BLaER1 treated with 17β-estradiol and CSF1 and Interleukin-3, amounts not matched to agents 10 nM and 100 nM (cell line): ENCODE results near the gene LCMT2.

ENCODE experiments used
- H3K27ac ChIP-seq, 11 experiments: shearing (Covaris generic); formaldehyde crosslinking; 2 replicates each; pipeline ENCODE4 v1.8.1; 2022
- H3K27me3 ChIP-seq, 11 experiments: shearing (Covaris generic); formaldehyde crosslinking; 2 replicates each; pipeline ENCODE4 v1.8.1; 2022
- H3K36me3 ChIP-seq, 11 experiments: shearing (Covaris generic); formaldehyde crosslinking; 2 replicates each; pipeline ENCODE4 v1.8.1; 2022
- H3K4me1 ChIP-seq, 10 experiments: shearing (Covaris generic); formaldehyde crosslinking; 2 replicates each; pipeline ENCODE4 v1.8.1; 2022
- H3K4me2 ChIP-seq, 11 experiments: shearing (Covaris generic); formaldehyde crosslinking; 2 replicates each; pipeline ENCODE4 v1.8.1; 2022
- H3K4me3 ChIP-seq, 10 experiments: shearing (Covaris generic); formaldehyde crosslinking; 2 replicates each; pipeline ENCODE4 v1.8.1; 2022
- H3K9ac ChIP-seq, 11 experiments: shearing (Covaris generic); formaldehyde crosslinking; 2 replicates each; pipeline ENCODE4 v1.8.1; 2022
- H3K9me3 ChIP-seq, 11 experiments: shearing (Covaris generic); formaldehyde crosslinking; replicated peaks in 1 of 11; 2 replicates each; pipeline ENCODE4 v1.8.1; 2022
- H4K20me1 ChIP-seq, 11 experiments: shearing (Covaris generic); formaldehyde crosslinking; 2 replicates each; pipeline ENCODE4 v1.8.1; 2022
- Cebpa-rat ChIP-seq, 11 experiments: shearing (Covaris generic); IDR thresholded peaks; 2 replicates each; pipeline ENCODE4 v1.8.1; 2022

Gene LCMT2

DNA sequence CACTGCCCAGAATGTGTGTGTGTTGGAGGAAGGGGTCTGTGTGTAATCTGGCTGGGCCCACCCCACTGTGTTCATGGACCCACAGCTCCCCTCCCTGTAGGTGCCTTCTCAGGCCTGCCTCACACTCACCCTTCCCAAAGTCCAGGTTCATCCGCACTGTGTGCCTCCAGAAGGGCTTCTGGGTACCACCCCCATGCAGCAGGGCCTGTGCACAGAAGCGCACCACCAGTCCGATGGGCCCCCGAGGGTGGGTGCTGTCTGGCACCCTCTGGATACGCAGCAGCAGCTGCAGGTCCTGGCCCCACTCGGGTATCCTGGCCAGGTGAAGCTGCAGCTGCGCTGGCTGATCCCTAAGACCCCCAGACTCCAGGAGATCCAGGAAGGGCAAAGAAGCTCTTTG lies 50.9 kb downstream of the LCMT2 start:
- Histone ChIP-seq H3K4me3 (peak overlapping the region in 1 of 10 experiments; percentile 22; a peak in 2 of 20 replicates), H3K27me3 (peaks cover 0 to 22% (median 0%) of the 10 kb centered on the region in 11 experiments; a peak in 7 of 22 replicates), H3K9ac (peak overlapping the region in 3 of 11 experiments; percentile 40 to 54 (median 45); a peak in 4 of 22 replicates), H4K20me1 (no peaks in the 10 kb centered on the region; a peak in 1 of 22 replicates), H3K4me1 (peaks cover 10 to 74% (median 48%) of the 10 kb centered on the region in 10 experiments), H3K4me2 (peak overlapping the region in 9 of 11 experiments; percentile 35 to 92 (median 82); a peak in 17 of 22 replicates), H3K9me3 (no peaks in the 10 kb centered on the region), H3K27ac (peak overlapping the region in 1 of 11 experiments; percentile 27; a peak in 1 of 22 replicates), H3K36me3 (no peaks in the 10 kb centered on the region)
- TF ChIP-seq Cebpa-rat (IDR thresholded peaks at IDR 0.05) = no peak

DNA sequence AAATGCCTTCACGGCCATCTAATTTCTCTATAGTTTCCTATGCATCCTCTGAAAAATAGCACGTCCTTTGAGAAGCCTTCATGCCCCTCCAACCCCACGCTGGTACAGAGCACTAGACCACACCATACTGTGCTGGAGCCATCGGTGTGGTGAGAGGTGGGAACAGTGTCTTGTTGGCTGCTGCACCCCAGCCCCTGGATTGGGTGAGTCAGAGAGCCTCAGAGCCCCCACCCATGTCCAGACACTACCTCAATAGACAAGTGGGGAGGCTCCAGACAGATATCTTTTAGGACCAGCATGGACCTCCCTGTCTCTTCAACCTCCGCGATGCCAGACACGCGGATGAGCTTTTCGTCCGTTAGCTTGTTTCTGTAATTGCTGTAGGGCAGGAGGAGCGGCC lies 51.5 kb downstream of the LCMT2 start:
- H3K36me3 ChIP-seq = no peaks in the 10 kb centered on the region
- peak overlapping the region in 3 of 11 experiments; percentile 40 to 54 (median 45); a peak in 4 of 22 replicates for H3K9ac ChIP-seq
- peaks cover 0 to 22% (median 0%) of the 10 kb centered on the region in 11 experiments; a peak in 7 of 22 replicates for H3K27me3 ChIP-seq
- H3K4me2 ChIP-seq = peak overlapping the region in 8 of 11 experiments; percentile 44 to 92 (median 83); a peak in 17 of 22 replicates
- H3K4me1 ChIP-seq = peaks cover 4 to 74% (median 47%) of the 10 kb centered on the region in 10 experiments
- no peaks in the 10 kb centered on the region; a peak in 1 of 22 replicates for H4K20me1 ChIP-seq
- no peaks in the 10 kb centered on the region for H3K9me3 ChIP-seq
- H3K4me3 ChIP-seq = 0 out of 20 replicates have a peak overlapping the region, but pooled peaks of 1 of the 10 experiments have one; percentile 22
- TF ChIP-seq Cebpa-rat (IDR thresholded peaks at IDR 0.05) = no peak
- peak overlapping the region in 1 of 11 experiments; percentile 16; a peak in 1 of 22 replicates for H3K27ac ChIP-seq

DNA sequence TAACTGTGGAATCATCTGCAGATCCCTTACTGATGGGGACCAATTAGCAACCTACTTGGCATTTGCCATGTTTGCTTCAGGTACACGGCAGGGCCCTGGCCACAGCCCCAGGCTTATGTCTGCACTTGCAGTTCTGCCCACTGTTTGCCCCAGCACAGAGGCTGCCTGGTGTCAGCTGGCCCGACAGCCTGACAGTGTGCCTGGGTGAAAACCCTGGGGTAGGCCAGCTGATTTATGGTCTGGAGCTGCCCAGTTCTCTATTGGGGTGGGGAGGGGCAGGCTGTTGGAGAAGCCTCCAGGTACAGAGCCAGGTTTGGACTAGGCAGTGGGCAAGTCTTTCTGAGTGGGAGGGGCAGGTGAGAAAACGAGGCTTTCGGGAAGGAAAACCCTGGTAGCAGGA lies 52.5 kb downstream of the LCMT2 start:
- Histone ChIP-seq H3K9ac (no peak overlapping the region), H3K27ac (no peak overlapping the region), H3K4me3 (no peak overlapping the region), H3K27me3 (peaks cover 0 to 22% (median 0%) of the 10 kb centered on the region in 11 experiments; a peak in 7 of 22 replicates), H4K20me1 (no peaks in the 10 kb centered on the region; a peak in 1 of 22 replicates), H3K4me1 (peaks cover 0 to 74% (median 48%) of the 10 kb centered on the region in 10 experiments; a peak in 15 of 20 replicates), H3K36me3 (no peaks in the 10 kb centered on the region), H3K9me3 (peaks cover 0 to 4% (median 2%) of the 10 kb centered on the region in 11 experiments; a peak in 13 of 22 replicates), H3K4me2 (peak overlapping the region in 7 of 11 experiments; percentile 44 to 92 (median 84); a peak in 9 of 22 replicates)
- no peak for TF ChIP-seq Cebpa-rat (IDR thresholded peaks at IDR 0.05)

DNA sequence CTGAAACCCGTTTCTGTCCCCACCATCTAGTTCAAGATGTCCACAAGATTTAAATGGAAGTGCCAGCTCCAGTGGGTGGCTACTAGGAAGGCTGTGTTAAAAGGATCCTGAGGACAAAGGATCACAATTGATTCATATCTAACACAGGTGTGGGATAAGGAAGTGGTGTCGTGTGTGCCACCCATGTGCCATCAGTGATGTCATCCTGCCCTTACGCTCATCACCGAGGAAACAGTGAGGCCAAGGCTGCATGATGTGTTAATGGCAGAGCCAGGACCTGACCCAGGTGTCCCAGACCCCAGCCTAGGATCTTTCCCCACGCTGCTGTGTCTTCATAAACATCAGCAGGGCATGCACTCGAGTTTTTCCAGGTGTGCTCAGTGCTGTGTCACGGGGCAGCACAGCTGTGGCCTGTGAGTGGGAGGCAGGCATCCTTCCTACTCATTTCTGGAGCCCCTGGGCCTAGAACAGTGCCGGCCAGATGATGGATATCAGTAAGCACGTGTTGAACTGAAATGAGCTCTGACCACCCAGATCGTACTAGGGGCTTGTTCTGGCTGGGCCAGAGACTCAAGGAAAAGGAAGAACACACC lies 53.0 kb downstream of the LCMT2 start:
- peaks cover 0 to 22% (median 0%) of the 10 kb centered on the region in 11 experiments; a peak in 7 of 22 replicates for H3K27me3 ChIP-seq
- peaks cover 5 to 10% (median 8%) of the 10 kb centered on the region in 11 experiments; a peak in 21 of 22 replicates for H3K9me3 ChIP-seq
- no peaks in the 10 kb centered on the region; a peak in 1 of 22 replicates for H4K20me1 ChIP-seq
- TF ChIP-seq Cebpa-rat (IDR thresholded peaks at IDR 0.05) = no peak
- H3K27ac ChIP-seq = no peak overlapping the region
- no peak overlapping the region for H3K9ac ChIP-seq
- no peak overlapping the region for H3K4me3 ChIP-seq
- no peaks in the 10 kb centered on the region for H3K36me3 ChIP-seq
- peak overlapping the region in 6 of 11 experiments; percentile 21 to 90 (median 83); a peak in 9 of 22 replicates for H3K4me2 ChIP-seq
- peaks cover 0 to 75% (median 48%) of the 10 kb centered on the region in 10 experiments; a peak in 15 of 20 replicates for H3K4me1 ChIP-seq

DNA sequence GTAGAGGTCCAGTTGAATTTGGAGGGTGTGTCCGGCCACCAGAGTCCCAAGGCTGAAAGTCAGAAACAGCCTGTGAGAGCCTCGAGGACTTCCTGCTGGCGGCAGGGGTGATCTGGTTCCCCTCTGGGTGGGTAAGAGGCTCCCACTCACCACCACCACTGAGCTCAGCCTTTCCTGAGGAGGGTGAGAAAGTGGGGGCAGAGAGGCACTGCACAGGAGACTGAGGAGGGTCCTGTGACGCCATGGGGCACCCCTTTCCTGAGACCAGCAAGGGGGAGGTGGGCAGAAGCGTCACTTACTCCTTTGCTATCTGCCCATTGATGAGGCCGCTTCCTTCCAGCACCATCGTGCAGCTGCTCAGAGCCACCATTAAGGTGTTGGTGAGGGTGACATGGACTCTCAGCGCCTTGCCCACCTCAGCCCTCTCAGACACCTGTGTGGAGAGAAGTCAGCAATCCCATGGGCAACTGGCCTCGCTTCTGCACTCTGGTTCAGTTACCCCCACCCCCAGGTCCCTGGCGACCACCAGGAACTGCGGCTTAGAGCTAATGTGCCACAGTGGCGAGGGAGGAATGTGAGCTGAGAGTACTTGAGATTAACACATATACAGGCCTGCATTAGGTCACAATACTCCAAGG lies 53.7 kb downstream of the LCMT2 start:
- no peaks in the 10 kb centered on the region for H3K36me3 ChIP-seq
- H3K27ac ChIP-seq = no peak overlapping the region
- peaks cover 0 to 22% (median 0%) of the 10 kb centered on the region in 11 experiments; a peak in 7 of 22 replicates for H3K27me3 ChIP-seq
- no peak for TF ChIP-seq Cebpa-rat (IDR thresholded peaks at IDR 0.05)
- H3K9ac ChIP-seq = no peak overlapping the region
- H3K4me3 ChIP-seq = no peak overlapping the region
- no peaks in the 10 kb centered on the region; a peak in 1 of 22 replicates for H4K20me1 ChIP-seq
- H3K4me1 ChIP-seq = peaks cover 0 to 75% (median 48%) of the 10 kb centered on the region in 10 experiments; a peak in 15 of 20 replicates
- H3K9me3 ChIP-seq = peaks cover 11 to 16% (median 14%) of the 10 kb centered on the region in 11 experiments
- H3K4me2 ChIP-seq = peak overlapping the region in 6 of 11 experiments; percentile 21 to 90 (median 83); a peak in 8 of 22 replicates

DNA sequence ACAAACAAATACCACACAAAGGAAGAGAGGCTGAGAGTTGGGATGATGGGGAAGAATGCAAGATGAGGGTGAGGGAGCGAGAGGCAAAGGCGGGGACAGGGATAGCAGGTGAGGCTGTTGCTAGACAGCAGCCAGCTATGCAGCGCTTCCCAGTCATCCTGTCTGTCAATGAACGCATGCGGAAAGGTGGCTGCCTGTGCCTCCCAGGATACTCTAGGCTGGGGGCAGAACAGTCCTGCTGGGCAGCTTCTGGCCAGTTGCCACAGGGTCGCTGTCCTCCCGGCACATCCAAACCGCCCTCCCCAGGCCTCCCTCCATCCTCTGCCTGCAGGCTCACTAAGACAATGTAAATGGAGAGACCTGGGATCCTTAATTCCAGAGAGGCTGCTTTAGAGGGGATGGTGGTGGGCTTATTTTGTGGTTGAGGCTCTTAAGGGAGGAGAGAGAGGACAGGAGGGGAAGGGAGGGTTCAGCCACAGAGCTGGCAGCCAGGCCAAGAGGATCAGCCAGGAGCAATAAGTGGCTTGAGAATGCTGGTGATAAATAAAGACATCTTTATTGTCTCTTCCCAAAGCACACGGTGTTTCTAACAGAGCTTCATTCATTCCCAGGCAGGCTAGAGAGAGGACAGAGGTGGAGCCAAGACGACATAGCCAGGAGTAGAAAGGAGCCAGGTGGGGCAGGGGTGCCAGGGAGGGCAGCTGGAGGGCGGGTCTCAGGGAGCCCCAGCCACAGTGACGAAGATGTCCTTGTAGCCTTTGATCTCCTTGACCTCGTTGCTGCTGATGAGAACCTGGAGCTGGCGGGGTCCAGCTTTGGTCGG lies 54.4 kb downstream of the LCMT2 start:
- Histone ChIP-seq H3K27ac (no peak overlapping the region), H3K4me3 (no peak overlapping the region), H3K4me1 (peaks cover 1 to 77% (median 52%) of the 10 kb centered on the region in 10 experiments; a peak in 19 of 20 replicates), H4K20me1 (no peaks in the 10 kb centered on the region; a peak in 1 of 22 replicates), H3K9me3 (peaks cover 15 to 21% (median 19%) of the 10 kb centered on the region in 11 experiments), H3K27me3 (peaks cover 0 to 22% (median 0%) of the 10 kb centered on the region in 11 experiments; a peak in 7 of 22 replicates), H3K9ac (no peak overlapping the region), H3K36me3 (no peaks in the 10 kb centered on the region), H3K4me2 (peak overlapping the region in 6 of 11 experiments; percentile 21 to 90 (median 83); a peak in 2 of 22 replicates)
- no peak for TF ChIP-seq Cebpa-rat (IDR thresholded peaks at IDR 0.05)

DNA sequence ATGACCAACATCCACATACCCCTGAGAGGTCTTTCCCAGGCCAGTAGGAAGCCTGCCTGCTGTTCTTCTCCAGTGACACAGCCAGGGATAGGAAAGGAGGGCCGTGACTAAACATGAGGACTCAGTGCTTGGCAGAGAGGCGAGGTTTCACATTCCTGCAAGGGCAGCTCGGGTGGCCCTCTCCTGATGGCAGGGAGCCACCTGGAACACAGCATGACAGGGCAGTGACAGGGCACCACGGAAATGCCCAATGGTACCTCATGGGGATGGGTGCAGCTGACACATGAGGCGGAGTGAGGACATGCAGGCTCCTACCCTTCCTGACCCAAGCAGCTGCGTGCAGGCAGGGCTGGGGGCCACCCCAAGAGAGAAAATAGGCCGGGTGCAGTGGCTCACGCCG lies 56.2 kb downstream of the LCMT2 start:
- Histone ChIP-seq H3K4me1 (peaks cover 11 to 77% (median 55%) of the 10 kb centered on the region in 10 experiments), H3K27ac (no peak overlapping the region), H3K9me3 (peaks cover 15 to 21% (median 19%) of the 10 kb centered on the region in 11 experiments), H3K9ac (no peak overlapping the region), H3K27me3 (peaks cover 0 to 12% (median 0%) of the 10 kb centered on the region in 11 experiments; a peak in 7 of 22 replicates), H3K4me2 (peak overlapping the region in 8 of 11 experiments; percentile 27 to 58 (median 42); a peak in 14 of 22 replicates), H3K4me3 (no peak overlapping the region), H4K20me1 (no peaks in the 10 kb centered on the region; a peak in 1 of 22 replicates), H3K36me3 (no peaks in the 10 kb centered on the region)
- no peak for TF ChIP-seq Cebpa-rat (IDR thresholded peaks at IDR 0.05)
